Activated CD4-positive, CD25-positive, alpha-beta regulatory T cell (primary cell): Measurements from ENCODE around the gene SELENOH.

Experiments
- DNase-seq, 4 experiments: peaks; one replicate each; lab custom pipeline; 2025; lab: John Stamatoyannopoulos, UW

SELENOH gene

GRCh38 chr11:57746920-57747319, 5.6 kb downstream of the SELENOH start:
- no peak for DNase-seq

- no peak for DNase-seq
Observed at GRCh38 chr11:57751176-57751575, 9.9 kb downstream of the SELENOH start.

- DNase-seq, result no peak
Observed at GRCh38 chr11:57751676-57752253, 10.5 kb downstream of the SELENOH start, which contains the start of gene BTBD18. Gene BTBD18 (minus strand): TSS chr11:57751819. CDS start chr11:57751188, 631 bp downstream.

- DNase-seq, result no peak
Observed at GRCh38 chr11:57752954-57753353, 11.7 kb downstream of the SELENOH start.

GRCh38 chr11:57758174-57758573, 16.9 kb downstream of the SELENOH start:
- DNase-seq, result no peak

GRCh38 chr11:57761301-57762234, 20.3 kb downstream of the SELENOH start, which contains the start of gene CTNND1:
Gene CTNND1 (plus strand): TSS chr11:57761802. CDS start chr11:57791479, 29,677 bp downstream.
- no peak for DNase-seq

GRCh38 chr11:57762235-57762861, 21.1 kb downstream of the SELENOH start:
- no peak for DNase-seq

GRCh38 chr11:57763568-57763967, 22.3 kb downstream of the SELENOH start:
- no peak for DNase-seq

- DNase-seq, result no peak
Observed at GRCh38 chr11:57764021-57764420, 22.7 kb downstream of the SELENOH start.

- DNase-seq, result no peak
Observed at GRCh38 chr11:57764566-57764965, 23.3 kb downstream of the SELENOH start.

- DNase-seq, result no peak
Observed at GRCh38 chr11:57764972-57765371, 23.7 kb downstream of the SELENOH start.

- no peak for DNase-seq
Observed at GRCh38 chr11:57770793-57771192, 29.5 kb downstream of the SELENOH start.

- DNase-seq, result no peak
Observed at GRCh38 chr11:57771365-57771764, 30.1 kb downstream of the SELENOH start.

GRCh38 chr11:57772562-57772961, 31.3 kb downstream of the SELENOH start:
- DNase-seq, result no peak

- DNase-seq, result no peak
Observed at GRCh38 chr11:57773026-57773598, 31.8 kb downstream of the SELENOH start.

- DNase-seq, result no peak
Observed at GRCh38 chr11:57775491-57775890, 34.2 kb downstream of the SELENOH start.

- no peak for DNase-seq
Observed at GRCh38 chr11:57776031-57776521, 34.8 kb downstream of the SELENOH start.

GRCh38 chr11:57776577-57777210, 35.4 kb downstream of the SELENOH start:
- DNase-seq, result no peak

- DNase-seq, result no peak
Observed at GRCh38 chr11:57777969-57778317, 36.7 kb downstream of the SELENOH start.

GRCh38 chr11:57778318-57779037, 37.2 kb downstream of the SELENOH start:
- no peak for DNase-seq

GRCh38 chr11:57779276-57779675, 38.0 kb downstream of the SELENOH start:
- DNase-seq, result no peak
